Lower leg skin (tissue), 4 donors: Measurements from ENCODE around the gene EMC9. TPM values are rescaled to one million over a fixed set of nuclear protein-coding genes. Genes with fewer than 3 reads are reported as not detected.

Experiments used
- DNase-seq, 2 donors: peaks; one replicate each; pipeline ENCODE4 v3.0.0-alpha.2; 2019; ENCODE audit warnings: low spot score in 2 of 2
- H3K4me3 ChIP-seq: fragments of 200-600 bp; sonication (generic); 2 replicates; pipeline ENCODE4 v1.5.1; 2017; ENCODE audit warnings: mild to moderate bottlenecking, low read depth; ENCODE audit not compliant: poor library complexity, severe bottlenecking
- CTCF ChIP-seq, 3 donors: fragments of 450-650 bp; IDR thresholded peaks; one replicate each; pipeline ENCODE4 v1.5.1; 2016; ENCODE audit warnings: antibody characterized with exemption in 3 of 3, mild to moderate bottlenecking in 3 of 3, moderate library complexity in 2 of 3
- POLR2A ChIP-seq, 2 donors: fragments of 450-650 bp; IDR thresholded peaks; one replicate each; pipeline ENCODE4 v1.6.1; 2016 to 2017; ENCODE audit warnings: antibody characterized with exemption in 2 of 2, mild to moderate bottlenecking in 1 of 2, moderate library complexity in 1 of 2
- whole genome bisulfite sequencing, 2 donors: methylation state at CpG; one replicate each; pipeline ENCODE4 v1.1.5; 2018; 5-methylcytosine and 5-hydroxymethylcytosine counted together
- intact Hi-C: fragments of 100-400 bp; cut with DNase I; formaldehyde crosslinking; loops from one replicate; pipeline ENCODE4 v1.15.0; 2023; ENCODE audit warnings: low total_unique reads
- total RNA-seq, 4 donors: library from RNA; depleted of rRNA; stranded (reverse); fragments of >200 nt; gene quantifications; one replicate each; pipeline ENCODE4 v1.1.0, GENCODE V29; 2016

Gene EMC9
- total RNA-seq, 4 donors from 2014 or later, result 13.3 to 21.8 (median 20.6) TPM

DNA sequence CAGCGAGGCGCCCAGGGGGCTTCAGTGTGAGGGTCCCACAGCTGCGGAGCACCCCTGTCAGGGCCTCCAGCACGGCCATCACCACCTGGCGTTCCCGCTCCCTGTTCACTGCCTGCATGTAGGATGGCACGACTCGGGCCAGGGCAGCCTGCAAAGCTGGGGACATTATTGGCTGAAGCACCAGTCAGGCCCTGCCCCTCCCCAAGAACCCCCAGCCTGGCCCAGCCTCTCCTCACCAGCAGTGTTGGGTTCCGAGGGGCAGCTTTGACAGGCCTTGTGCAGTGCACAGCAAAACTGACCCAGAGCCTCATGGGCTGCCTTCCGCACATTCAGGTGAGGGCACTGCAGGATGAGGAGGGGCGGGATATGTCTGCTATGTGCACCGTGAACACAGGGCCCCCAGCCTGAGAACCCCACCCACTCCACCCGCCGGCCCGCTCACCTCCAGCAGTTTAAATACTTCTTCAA, 41.7 kb upstream of the EMC9 start:
- 89 to 97% methylated on average over 11 to 15 of the region's 15 CpGs for WGBS, 2 donors
- TF ChIP-seq POLR2A (IDR thresholded peaks at IDR 0.05) (no peak), CTCF (IDR thresholded peaks at IDR 0.05) (no peak)

GRCh38 chr14:24182110-24182882, 40.9 kb upstream of the EMC9 start:
- no peak for DNase-seq
- TF ChIP-seq POLR2A (IDR thresholded peaks at IDR 0.05) (no peak), CTCF (IDR thresholded peaks at IDR 0.05) (no peak)
- intact Hi-C loops, result no loop called here
- 84 to 89% methylated on average over 12 to 14 of the region's 14 CpGs for WGBS, 2 donors
- H3K4me3 ChIP-seq, result no peak overlapping the region

More for the DNA sequence above, 41.7 kb upstream of the EMC9 start:
- no peak overlapping the region for H3K4me3 ChIP-seq
- intact Hi-C loops, result no loop called here
- no peak for DNase-seq

DNA sequence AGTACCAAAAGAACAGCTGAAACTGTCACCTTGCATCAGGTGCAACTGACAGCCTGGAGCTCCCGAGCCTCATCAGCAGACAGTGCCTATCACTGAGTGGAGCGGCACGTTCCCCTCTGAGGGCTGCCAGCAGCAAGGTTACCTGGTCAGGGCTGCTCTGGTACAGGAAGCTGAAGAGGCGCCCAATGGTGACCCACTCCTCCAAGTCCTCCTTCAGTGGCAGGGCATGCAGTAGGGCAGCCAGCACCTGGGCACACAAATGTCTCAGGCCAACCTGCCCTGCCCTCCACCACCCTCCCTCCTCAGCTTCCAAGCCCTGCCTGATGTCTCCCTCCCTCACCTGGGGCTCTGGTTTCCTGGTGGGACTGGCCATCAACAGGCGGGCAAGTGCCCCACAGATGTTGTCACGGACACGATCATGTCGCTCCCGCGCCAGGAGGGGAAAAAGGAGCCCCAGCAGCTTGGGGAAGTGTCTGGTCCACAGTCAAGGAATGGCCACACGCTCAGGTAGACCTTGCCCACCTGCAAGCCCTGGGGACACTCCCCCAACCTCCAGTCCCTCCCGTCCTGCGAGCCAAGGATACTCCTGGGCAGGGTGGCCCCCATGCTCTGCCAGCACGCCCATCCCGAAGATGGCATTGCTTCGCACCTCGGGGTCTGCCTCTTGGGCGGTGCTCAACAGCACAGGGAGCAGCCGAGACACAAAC, 40.1 kb upstream of the EMC9 start:
- DNase-seq, result no peak
- no peak for TF ChIP-seq POLR2A (IDR thresholded peaks at IDR 0.05)
- no peak for TF ChIP-seq CTCF (IDR thresholded peaks at IDR 0.05)
- H3K4me3 ChIP-seq, result no peak overlapping the region
- intact Hi-C loops, result no loop called here
- 88 to 91% methylated on average over 17 to 19 of the region's 19 CpGs for WGBS, 2 donors

DNA sequence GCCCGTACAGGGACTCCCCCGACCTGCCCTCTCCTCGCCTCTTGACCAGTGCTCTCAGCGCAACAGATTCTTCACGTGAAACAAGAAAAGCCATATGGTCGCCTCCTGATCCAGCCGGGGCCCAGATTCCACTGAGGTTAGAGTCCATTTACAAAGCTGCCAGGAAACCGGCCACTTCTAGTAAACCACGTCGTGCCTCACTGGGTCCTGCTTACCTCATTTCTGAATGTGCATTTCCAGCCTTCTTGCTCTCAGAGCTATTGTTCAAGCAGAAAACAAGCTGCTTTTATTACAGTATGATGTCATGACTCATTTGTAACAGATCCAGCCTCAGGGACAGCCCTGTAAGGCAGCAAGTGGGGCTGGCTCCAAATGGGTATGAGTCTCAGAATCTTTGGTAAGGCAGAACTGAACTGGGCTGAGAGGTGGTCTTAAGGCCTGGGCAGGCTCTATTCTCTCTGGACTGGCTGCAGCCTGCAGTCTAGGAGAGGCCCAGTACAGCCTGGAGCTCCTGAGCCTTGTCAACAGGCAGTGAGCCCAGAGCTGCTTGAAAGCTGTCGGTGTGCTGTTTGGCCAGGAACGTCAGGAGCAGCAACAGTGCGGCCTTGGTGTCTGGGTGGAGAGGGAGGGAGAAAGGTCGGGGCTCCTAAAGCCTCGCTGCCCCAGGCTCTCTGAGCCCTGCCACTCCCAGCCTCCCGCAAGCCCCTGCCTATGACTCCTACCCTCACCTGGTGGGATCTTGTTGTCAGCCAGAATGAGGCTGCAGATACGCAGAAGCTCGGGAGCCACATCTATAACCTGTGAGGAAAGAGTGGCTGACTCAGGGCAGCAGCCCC, 38.8 kb upstream of the EMC9 start:
- no peak for DNase-seq
- 58 to 63% methylated on average over 16 to 18 of the region's 18 CpGs for WGBS, 2 donors
- no peak for TF ChIP-seq POLR2A (IDR thresholded peaks at IDR 0.05)
- TF ChIP-seq CTCF (IDR thresholded peaks at IDR 0.05), result no peak
- intact Hi-C loops, result no loop called here
- no peak overlapping the region for H3K4me3 ChIP-seq

GRCh38 chr14:24179294-24179960, 38.0 kb upstream of the EMC9 start:
- intact Hi-C loops, result no loop called here
- no peak overlapping the region for H3K4me3 ChIP-seq
- 87 to 89% methylated on average over 12 to 13 of the region's 14 CpGs for WGBS, 2 donors
- TF ChIP-seq CTCF (IDR thresholded peaks at IDR 0.05) (no peak), POLR2A (IDR thresholded peaks at IDR 0.05) (no peak)
- no peak for DNase-seq
